ENCODE results near the gene TASL.

Gene TASL

GRCh38 chrX:30582664-30583063, 5.1 kb upstream of the TASL start:
- Histone ChIP-seq H3K4me3 (ENCODE audit: low read length, poor library complexity, severe bottlenecking) (no peak overlapping the region), H3F3A (ENCODE audit: low read depth) (no peaks in the 10 kb centered on the region), H4K20me1 (ENCODE audit: insufficient read depth, low read length, poor library complexity, severe bottlenecking) (no peaks in the 10 kb centered on the region), H2AFZ (ENCODE audit: low read length) (no peak overlapping the region), H3K9me2 (replicated peaks; ENCODE audit: low read depth, low read length) (no peaks in the 10 kb centered on the region), H3K27me3 (ENCODE audit: insufficient read depth, low read length, poor library complexity, severe bottlenecking) (no peaks in the 10 kb centered on the region), H3K4me1 (ENCODE audit: insufficient read depth, low read length, poor library complexity, severe bottlenecking) (no peaks in the 10 kb centered on the region), H3K9me3 (ENCODE audit: insufficient read depth, low read depth, low read length) (no peaks in the 10 kb centered on the region), H3K79me2 (ENCODE audit: insufficient read depth, low read length) (no peaks in the 10 kb centered on the region), H3K36me3 (ENCODE audit: insufficient read depth, low read length) (no peaks in the 10 kb centered on the region), H3K4me2 (ENCODE audit: low read depth, low read length, poor library complexity, severe bottlenecking) (no peak overlapping the region), H3K9ac (ENCODE audit: low read depth, low read length, poor library complexity, severe bottlenecking) (no peak overlapping the region)
- TF ChIP-seq EZH2phosphoT487 (IDR thresholded peaks at IDR 0.05; ENCODE audit: borderline replicate concordance) (no peak), CTCF (conservative IDR thresholded peaks at IDR 0.05; ENCODE audit: low read length) (no peak)

GRCh38 chrX:30580641-30581040, 3.1 kb upstream of the TASL start:
- Histone ChIP-seq H4K20me1 (ENCODE audit: insufficient read depth, low read length, poor library complexity, severe bottlenecking) (no peaks in the 10 kb centered on the region), H3K9me2 (replicated peaks; ENCODE audit: low read depth, low read length) (no peaks in the 10 kb centered on the region), H3K4me2 (ENCODE audit: low read depth, low read length, poor library complexity, severe bottlenecking) (no peak overlapping the region), H3K9ac (ENCODE audit: low read depth, low read length, poor library complexity, severe bottlenecking) (no peak overlapping the region), H3K79me2 (ENCODE audit: insufficient read depth, low read length) (no peaks in the 10 kb centered on the region), H3K4me1 (ENCODE audit: insufficient read depth, low read length, poor library complexity, severe bottlenecking) (peaks cover 9% of the 10 kb centered on the region), H3K27me3 (ENCODE audit: insufficient read depth, low read length, poor library complexity, severe bottlenecking) (no peaks in the 10 kb centered on the region), H2AFZ (ENCODE audit: low read length) (no peak overlapping the region), H3F3A (ENCODE audit: low read depth) (no peaks in the 10 kb centered on the region), H3K36me3 (ENCODE audit: insufficient read depth, low read length) (no peaks in the 10 kb centered on the region), H3K4me3 (ENCODE audit: low read length, poor library complexity, severe bottlenecking) (no peak overlapping the region), H3K9me3 (ENCODE audit: insufficient read depth, low read depth, low read length) (no peaks in the 10 kb centered on the region)
- TF ChIP-seq CTCF (conservative IDR thresholded peaks at IDR 0.05; ENCODE audit: low read length) (no peak), EZH2phosphoT487 (IDR thresholded peaks at IDR 0.05; ENCODE audit: borderline replicate concordance) (no peak)

GRCh38 chrX:30576881-30577280, 685 bp downstream of the TASL start:
- Histone ChIP-seq H3K79me2 (ENCODE audit: insufficient read depth, low read length) (no peaks in the 10 kb centered on the region), H3F3A (ENCODE audit: low read depth) (no peaks in the 10 kb centered on the region), H3K9ac (ENCODE audit: low read depth, low read length, poor library complexity, severe bottlenecking) (peak overlapping the region; percentile 70), H3K36me3 (ENCODE audit: insufficient read depth, low read length) (no peaks in the 10 kb centered on the region), H2AFZ (ENCODE audit: low read length) (peak overlapping the region; percentile 83), H3K27me3 (ENCODE audit: insufficient read depth, low read length, poor library complexity, severe bottlenecking) (no peaks in the 10 kb centered on the region), H3K4me3 (ENCODE audit: low read length, poor library complexity, severe bottlenecking) (peak overlapping the region; percentile 69), H3K9me2 (replicated peaks; ENCODE audit: low read depth, low read length) (no peaks in the 10 kb centered on the region), H3K4me1 (ENCODE audit: insufficient read depth, low read length, poor library complexity, severe bottlenecking) (peaks cover 9% of the 10 kb centered on the region), H3K9me3 (ENCODE audit: insufficient read depth, low read depth, low read length) (no peaks in the 10 kb centered on the region), H3K4me2 (ENCODE audit: low read depth, low read length, poor library complexity, severe bottlenecking) (peak overlapping the region; percentile 89), H4K20me1 (ENCODE audit: insufficient read depth, low read length, poor library complexity, severe bottlenecking) (no peaks in the 10 kb centered on the region)
- TF ChIP-seq EZH2phosphoT487 (IDR thresholded peaks at IDR 0.05; ENCODE audit: borderline replicate concordance) (no peak), CTCF (conservative IDR thresholded peaks at IDR 0.05; ENCODE audit: low read length) (no peak)
